ENCODE data around the gene RCOR2. TPM values are rescaled to one million over a fixed set of nuclear protein-coding genes. Genes with fewer than 3 reads are reported as not detected.
A peak's percentile ranks its signal among the peaks of the same experiment; 100 is the strongest.

Gene RCOR2
- total and polyA plus RNA-seq, 2 of the 13 experiments (the other 11 are each of a cell fraction or from before 2014, with no cell fraction given), result 8.3 to 8.5 TPM

GRCh38 chr11:63919267-63920125 lies 2.5 kb upstream of the RCOR2 start (continued):
- TF ChIP-seq ZNF747 (CRISPR knock-in tag; IDR thresholded peaks at IDR 0.05; ENCODE audit: borderline replicate concordance), result peak; percentile 58; the same call in 1 of the 2 replicates
- peak; percentile 26; the same call in 1 of the 2 replicates for TF ChIP-seq ZMYM4 (CRISPR knock-in tag; IDR thresholded peaks at IDR 0.05)
- peak; percentile 61; the same call in 1 of the 2 replicates for TF ChIP-seq MXD3 (CRISPR knock-in tag; IDR thresholded peaks at IDR 0.05)
- no peak; the same call in 1 of the 2 replicates for TF ChIP-seq ZNF510 (CRISPR knock-in tag; IDR thresholded peaks at IDR 0.05; ENCODE audit: low read depth)
- TF ChIP-seq SSRP1 (CRISPR knock-in tag; IDR thresholded peaks at IDR 0.05), result 0 out of 2 replicates have a peak, but pooled peaks have one; percentile 62
- TF ChIP-seq ZNF44 (CRISPR knock-in tag; IDR thresholded peaks at IDR 0.05), result peak; percentile 74; the same call in 1 of the 2 replicates
- TF ChIP-seq ZBTB46 (CRISPR knock-in tag; IDR thresholded peaks at IDR 0.05; ENCODE audit: borderline replicate concordance), result 0 out of 2 replicates have a peak, but pooled peaks have one; percentile 40
- TF ChIP-seq AKNA (CRISPR knock-in tag; IDR thresholded peaks at IDR 0.05; ENCODE audit: borderline replicate concordance), result no peak
- TF ChIP-seq ELF1 (CRISPR knock-in tag; IDR thresholded peaks at IDR 0.05), result peak; percentile 51
- TF ChIP-seq ZBTB2 (CRISPR knock-in tag; IDR thresholded peaks at IDR 0.05; ENCODE audit: low read depth), result peak; percentile 84
- 0 out of 2 replicates have a peak, but pooled peaks have one; percentile 24 for TF ChIP-seq KDM4B (CRISPR knock-in tag; IDR thresholded peaks at IDR 0.05)
- peak; percentile 81 for TF ChIP-seq ZNF687 (CRISPR knock-in tag; IDR thresholded peaks at IDR 0.05)
- 0 out of 2 replicates have a peak, but pooled peaks have one; percentile 7 for TF ChIP-seq FOXO1 (CRISPR knock-in tag; IDR thresholded peaks at IDR 0.05)
- 0 out of 2 replicates have a peak, but pooled peaks have one; percentile 71 for TF ChIP-seq ZNF333 (CRISPR knock-in tag; IDR thresholded peaks at IDR 0.05; ENCODE audit: borderline replicate concordance)

All from HepG2 (cell line).